Measurements from ENCODE around the gene FZD10. TPM values are rescaled to one million over a fixed set of nuclear protein-coding genes. Genes with fewer than 3 reads are reported as not detected.

The FZD10 gene
- total RNA-seq, 4 donors from 2014 or later, result 1.2 to 4.7 (median 2.5) TPM

DNA sequence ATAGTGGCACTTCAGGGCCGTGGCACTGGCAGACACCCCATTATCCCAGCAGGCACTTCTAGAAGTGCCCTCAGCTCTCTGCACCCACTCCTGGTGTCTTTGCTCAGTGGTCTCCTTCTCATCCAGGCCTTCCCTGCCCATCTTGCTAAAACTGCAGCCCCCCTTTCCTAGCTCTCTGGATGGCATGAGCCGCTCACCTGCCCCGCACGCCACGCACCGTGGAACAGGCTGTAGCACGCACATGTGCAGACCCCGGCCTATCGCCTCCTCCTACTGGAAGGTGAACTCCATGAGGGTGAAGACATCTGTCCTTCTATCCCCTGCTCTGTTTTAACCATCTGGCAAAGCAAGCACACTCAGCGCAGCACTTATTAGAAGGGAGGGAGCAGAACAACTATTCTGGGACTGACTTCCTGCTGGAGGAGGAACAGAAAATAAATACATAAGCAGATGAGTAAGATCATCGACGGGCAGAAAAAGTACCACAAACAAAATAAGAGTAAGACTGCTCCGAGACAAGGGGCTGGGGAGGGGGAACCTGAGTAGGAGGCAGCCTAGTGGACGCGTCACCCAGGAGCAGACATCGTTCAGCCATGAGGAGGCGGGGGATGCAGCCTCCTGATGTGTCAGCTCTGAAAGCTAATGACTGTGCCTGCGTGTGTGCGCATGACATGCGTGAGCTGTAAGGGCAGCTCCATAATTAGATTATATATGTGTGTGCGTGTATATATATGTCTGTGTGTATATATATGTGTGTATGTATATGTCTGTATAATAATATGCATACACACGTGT, 7.8 kb upstream of the FZD10 start:
- WGBS, 2 donors, result 80 to 83% methylated on average over 21 to 22 of the region's 22 CpGs
- no peak for TF ChIP-seq POLR2A (IDR thresholded peaks at IDR 0.05)
- TF ChIP-seq, protein P1, sequence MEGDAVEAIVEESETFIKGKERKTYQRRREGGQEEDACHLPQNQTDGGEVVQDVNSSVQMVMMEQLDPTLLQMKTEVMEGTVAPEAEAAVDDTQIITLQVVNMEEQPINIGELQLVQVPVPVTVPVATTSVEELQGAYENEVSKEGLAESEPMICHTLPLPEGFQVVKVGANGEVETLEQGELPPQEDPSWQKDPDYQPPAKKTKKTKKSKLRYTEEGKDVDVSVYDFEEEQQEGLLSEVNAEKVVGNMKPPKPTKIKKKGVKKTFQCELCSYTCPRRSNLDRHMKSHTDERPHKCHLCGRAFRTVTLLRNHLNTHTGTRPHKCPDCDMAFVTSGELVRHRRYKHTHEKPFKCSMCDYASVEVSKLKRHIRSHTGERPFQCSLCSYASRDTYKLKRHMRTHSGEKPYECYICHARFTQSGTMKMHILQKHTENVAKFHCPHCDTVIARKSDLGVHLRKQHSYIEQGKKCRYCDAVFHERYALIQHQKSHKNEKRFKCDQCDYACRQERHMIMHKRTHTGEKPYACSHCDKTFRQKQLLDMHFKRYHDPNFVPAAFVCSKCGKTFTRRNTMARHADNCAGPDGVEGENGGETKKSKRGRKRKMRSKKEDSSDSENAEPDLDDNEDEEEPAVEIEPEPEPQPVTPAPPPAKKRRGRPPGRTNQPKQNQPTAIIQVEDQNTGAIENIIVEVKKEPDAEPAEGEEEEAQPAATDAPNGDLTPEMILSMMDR (IDR thresholded peaks at IDR 0.05), result no peak
- no peak for DNase-seq
- Histone ChIP-seq H3K27ac (no peak overlapping the region), H3K4me3 (replicated peaks in 1 of 3) (no peak overlapping the region), H3K9me3 (no peaks in the 10 kb centered on the region), H3K27me3 (peaks cover 10% of the 10 kb centered on the region), H3K36me3 (no peaks in the 10 kb centered on the region), H3K4me1 (no peaks in the 10 kb centered on the region)
- intact Hi-C loops (cut with DNase I), result no loop called here

DNA sequence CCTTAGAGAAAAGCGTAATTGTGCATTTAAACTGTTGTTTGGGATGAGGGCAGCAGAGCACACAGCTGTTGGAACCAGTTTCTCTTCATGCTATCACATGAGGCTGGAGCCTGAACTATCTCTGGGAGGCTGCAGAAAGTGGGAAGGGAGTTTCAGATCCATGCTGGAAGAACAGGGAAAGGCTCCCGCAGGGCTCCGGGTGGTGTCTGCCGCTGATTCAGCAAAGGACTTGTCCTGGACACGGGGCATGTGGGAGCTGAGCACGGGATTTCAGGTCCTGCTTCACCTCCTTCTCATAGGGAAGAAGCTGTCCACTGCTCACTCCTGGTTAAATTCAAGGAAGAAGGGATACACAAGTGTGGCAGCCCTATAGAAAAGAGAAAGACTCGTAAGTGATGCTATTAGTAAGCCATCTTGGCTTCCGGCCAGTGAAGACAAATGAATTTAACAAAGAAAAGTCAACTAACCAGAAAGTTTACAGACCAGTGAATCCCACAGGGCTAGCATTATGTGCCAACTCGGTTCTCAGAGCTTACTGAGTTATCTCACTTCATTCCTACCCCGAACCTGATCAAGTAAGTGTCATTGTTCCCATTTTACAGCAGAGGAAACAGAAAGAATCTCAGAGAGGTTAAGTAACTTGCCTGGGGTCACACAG, 6.7 kb upstream of the FZD10 start:
- no peak for DNase-seq
- peaks cover 0 to under 1% of the 10 kb centered on the region in 2 donors for H3K4me1 ChIP-seq
- no peak overlapping the region for H3K27ac ChIP-seq
- TF ChIP-seq, protein P1 (IDR thresholded peaks at IDR 0.05), result no peak
- TF ChIP-seq POLR2A (IDR thresholded peaks at IDR 0.05), result no peak
- H3K36me3 ChIP-seq, result no peaks in the 10 kb centered on the region
- WGBS, 2 donors, result 75 to 84% methylated on average over 10 of the region's 10 CpGs
- intact Hi-C loops (cut with DNase I), result no loop called here
- H3K27me3 ChIP-seq, result peaks cover 18% of the 10 kb centered on the region
- no peak overlapping the region for H3K4me3 ChIP-seq (replicated peaks in 1 of 3)
- H3K9me3 ChIP-seq, result no peaks in the 10 kb centered on the region

DNA sequence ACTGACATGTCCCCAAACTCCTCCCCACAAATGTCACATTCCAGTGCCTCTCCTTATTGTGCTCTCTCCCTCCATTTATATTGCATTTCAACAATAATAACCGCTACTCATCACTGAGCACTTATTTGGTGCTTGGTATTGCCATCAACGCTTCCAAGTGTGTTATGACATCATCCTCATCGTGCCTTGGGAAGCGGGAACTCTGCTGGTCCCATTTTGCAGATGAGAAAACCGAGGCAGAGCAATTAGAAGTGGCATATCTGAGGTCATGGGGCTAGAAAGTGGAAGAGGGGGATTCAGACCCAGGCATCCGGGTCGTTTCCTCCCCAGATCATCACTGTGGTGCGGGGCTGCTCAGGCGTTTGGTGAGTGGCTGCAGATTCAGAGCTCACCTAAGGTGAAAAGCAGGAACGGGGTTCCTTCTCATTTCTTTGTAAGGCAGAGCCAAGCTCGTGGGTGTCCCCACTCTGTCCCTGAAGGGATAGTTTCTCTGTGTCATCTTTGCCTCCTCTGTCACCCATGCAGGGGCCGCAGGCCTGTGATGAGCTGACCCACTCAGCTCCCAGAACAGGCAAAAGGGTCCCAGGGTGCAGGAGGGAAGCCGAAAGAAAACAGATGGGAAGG, 5.5 kb upstream of the FZD10 start:
- WGBS, 2 donors, result 69 to 71% methylated on average over 13 of the region's 13 CpGs
- peaks cover 0 to 13% of the 10 kb centered on the region in 2 donors for H3K4me1 ChIP-seq
- no peaks in the 10 kb centered on the region for H3K9me3 ChIP-seq
- intact Hi-C loops (cut with DNase I), result no loop called here
- DNase-seq, result no peak
- H3K4me3 ChIP-seq (replicated peaks in 1 of 3), result no peak overlapping the region
- H3K27me3 ChIP-seq, result peaks cover 27% of the 10 kb centered on the region
- TF ChIP-seq, protein P1 (IDR thresholded peaks at IDR 0.05), result no peak
- TF ChIP-seq POLR2A (IDR thresholded peaks at IDR 0.05), result no peak
- no peak overlapping the region for H3K27ac ChIP-seq
- H3K36me3 ChIP-seq, result no peaks in the 10 kb centered on the region

DNA sequence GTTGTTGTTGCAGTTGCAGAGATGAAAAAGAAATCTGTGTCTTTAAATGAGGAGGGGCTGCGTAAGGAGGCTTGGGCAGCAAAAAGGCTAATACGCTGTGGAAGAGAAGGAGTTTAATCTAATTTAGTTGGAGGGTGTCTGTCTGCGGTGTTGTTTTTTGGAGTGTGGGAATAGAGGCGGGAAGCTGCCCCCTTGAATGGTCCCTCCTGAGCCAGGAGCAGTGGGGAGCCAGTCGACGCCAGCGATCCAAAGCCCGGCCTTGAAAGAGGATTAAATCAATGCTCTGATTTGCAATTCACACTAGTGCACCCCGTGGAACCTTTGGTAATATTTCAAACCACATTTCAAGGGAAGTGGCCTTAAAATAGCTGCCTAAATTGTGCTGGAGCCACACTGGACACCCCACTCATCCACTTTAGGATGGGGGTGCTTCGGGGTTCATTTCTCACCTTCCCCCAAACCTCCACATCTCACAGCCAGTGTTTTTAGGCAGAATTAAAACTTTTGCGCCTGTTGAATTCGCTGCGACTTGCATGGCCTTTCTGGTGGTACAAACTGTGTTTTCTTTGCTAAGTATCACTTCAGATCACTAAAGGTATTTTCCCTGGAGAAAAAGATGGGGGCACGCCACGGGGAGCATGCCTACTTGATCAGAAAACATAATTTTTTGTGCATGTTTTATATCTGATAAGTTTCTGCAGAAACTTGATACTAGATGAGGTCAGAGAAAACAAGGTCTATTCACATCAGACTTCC, 4.1 kb upstream of the FZD10 start:
- Histone ChIP-seq H3K4me1 (peaks cover 0 to 23% of the 10 kb centered on the region in 2 donors), H3K9me3 (no peaks in the 10 kb centered on the region), H3K4me3 (replicated peaks in 1 of 3) (no peak overlapping the region), H3K27me3 (peaks cover 27% of the 10 kb centered on the region), H3K27ac (no peak overlapping the region), H3K36me3 (no peaks in the 10 kb centered on the region)
- WGBS, 2 donors, result 30 to 36% methylated on average over 15 of the region's 15 CpGs
- intact Hi-C loops (cut with DNase I), result no loop called here
- no peak for TF ChIP-seq POLR2A (IDR thresholded peaks at IDR 0.05)
- TF ChIP-seq, protein P1 (IDR thresholded peaks at IDR 0.05), result no peak
- no peak for DNase-seq

All from thyroid gland (tissue), 4 donors.